ENCODE measurements around the gene RC3H2.

RC3H2 gene

GRCh38 chr9:122940749-122941581 lies 35.8 kb upstream of the RC3H2 start, which contains the start of gene RABGAP1:
Gene RABGAP1 (plus strand): TSS chr9:122941020. CDS start chr9:122957060, 16,040 bp downstream.
- Histone ChIP-seq H3K9me3 (ENCODE audit: control insufficient read depth, insufficient read depth, low read length) (no peaks in the 10 kb centered on the region), H3K27me3 (ENCODE audit: control insufficient read depth, insufficient read depth, low read length) (no peaks in the 10 kb centered on the region), H3K9ac (ENCODE audit: low read depth, low read length) (peak within 1 kb of the TSS; percentile 85), H3K4me1 (ENCODE audit: control insufficient read depth, insufficient read depth, low read length) (peaks cover 12% of the 10 kb centered on the region), H3K27ac (ENCODE audit: low read depth, low read length) (peak within 1 kb of the TSS; percentile 98), H3K36me3 (ENCODE audit: control insufficient read depth, insufficient read depth, low read length) (peaks cover 38% of the 10 kb centered on the region), H3K4me3 (ENCODE audit: low read depth, low read length) (peak within 1 kb of the TSS; percentile 83)

- H3K9ac ChIP-seq (ENCODE audit: low read depth, low read length): peak overlapping the region; percentile 69
- H3K4me3 ChIP-seq (ENCODE audit: low read depth, low read length): peak overlapping the region; percentile 62
- peaks cover 37% of the 10 kb centered on the region for H3K36me3 ChIP-seq (ENCODE audit: control insufficient read depth, insufficient read depth, low read length)
- peaks cover 11% of the 10 kb centered on the region for H3K4me1 ChIP-seq (ENCODE audit: control insufficient read depth, insufficient read depth, low read length)
- H3K27ac ChIP-seq (ENCODE audit: low read depth, low read length): peak overlapping the region; percentile 87
- H3K27me3 ChIP-seq (ENCODE audit: control insufficient read depth, insufficient read depth, low read length): no peaks in the 10 kb centered on the region
- H3K9me3 ChIP-seq (ENCODE audit: control insufficient read depth, insufficient read depth, low read length): no peaks in the 10 kb centered on the region
Measured at GRCh38 chr9:122940454-122940748, 35.2 kb upstream of the RC3H2 start.

GRCh38 chr9:122939601-122940000 lies 34.4 kb upstream of the RC3H2 start:
- H3K27ac ChIP-seq (ENCODE audit: low read depth, low read length): peak overlapping the region; percentile 5
- no peaks in the 10 kb centered on the region for H3K9me3 ChIP-seq (ENCODE audit: control insufficient read depth, insufficient read depth, low read length)
- peaks cover 7% of the 10 kb centered on the region for H3K4me1 ChIP-seq (ENCODE audit: control insufficient read depth, insufficient read depth, low read length)
- peaks cover 33% of the 10 kb centered on the region for H3K36me3 ChIP-seq (ENCODE audit: control insufficient read depth, insufficient read depth, low read length)
- no peak overlapping the region for H3K9ac ChIP-seq (ENCODE audit: low read depth, low read length)
- no peaks in the 10 kb centered on the region for H3K27me3 ChIP-seq (ENCODE audit: control insufficient read depth, insufficient read depth, low read length)
- no peak overlapping the region for H3K4me3 ChIP-seq (ENCODE audit: low read depth, low read length)

- peaks cover 29% of the 10 kb centered on the region for H3K36me3 ChIP-seq (ENCODE audit: control insufficient read depth, insufficient read depth, low read length)
- no peak overlapping the region for H3K27ac ChIP-seq (ENCODE audit: low read depth, low read length)
- no peak overlapping the region for H3K4me3 ChIP-seq (ENCODE audit: low read depth, low read length)
- H3K9me3 ChIP-seq (ENCODE audit: control insufficient read depth, insufficient read depth, low read length): no peaks in the 10 kb centered on the region
- H3K9ac ChIP-seq (ENCODE audit: low read depth, low read length): no peak overlapping the region
- no peaks in the 10 kb centered on the region for H3K27me3 ChIP-seq (ENCODE audit: control insufficient read depth, insufficient read depth, low read length)
- H3K4me1 ChIP-seq (ENCODE audit: control insufficient read depth, insufficient read depth, low read length): peaks cover 11% of the 10 kb centered on the region
Measured at GRCh38 chr9:122936883-122937282, 31.7 kb upstream of the RC3H2 start.

GRCh38 chr9:122936464-122936863 lies 31.3 kb upstream of the RC3H2 start:
- Histone ChIP-seq H3K9ac (ENCODE audit: low read depth, low read length) (no peak overlapping the region), H3K27me3 (ENCODE audit: control insufficient read depth, insufficient read depth, low read length) (no peaks in the 10 kb centered on the region), H3K27ac (ENCODE audit: low read depth, low read length) (no peak overlapping the region), H3K4me3 (ENCODE audit: low read depth, low read length) (no peak overlapping the region), H3K9me3 (ENCODE audit: control insufficient read depth, insufficient read depth, low read length) (no peaks in the 10 kb centered on the region), H3K36me3 (ENCODE audit: control insufficient read depth, insufficient read depth, low read length) (peaks cover 29% of the 10 kb centered on the region), H3K4me1 (ENCODE audit: control insufficient read depth, insufficient read depth, low read length) (peaks cover 11% of the 10 kb centered on the region)

- Histone ChIP-seq H3K36me3 (ENCODE audit: control insufficient read depth, insufficient read depth, low read length) (peaks cover 11% of the 10 kb centered on the region), H3K4me1 (ENCODE audit: control insufficient read depth, insufficient read depth, low read length) (peaks cover 15% of the 10 kb centered on the region), H3K27ac (ENCODE audit: low read depth, low read length) (peak within 1 kb of the TSS; percentile 91), H3K4me3 (ENCODE audit: low read depth, low read length) (peak within 1 kb of the TSS; percentile 85), H3K27me3 (ENCODE audit: control insufficient read depth, insufficient read depth, low read length) (no peaks in the 10 kb centered on the region), H3K9ac (ENCODE audit: low read depth, low read length) (peak within 1 kb of the TSS; percentile 86), H3K9me3 (ENCODE audit: control insufficient read depth, insufficient read depth, low read length) (no peaks in the 10 kb centered on the region)
Measured at GRCh38 chr9:122931226-122932121, 26.3 kb upstream of the RC3H2 start, which contains the start of gene ZBTB26. Gene ZBTB26 (minus strand): TSS chr9:122931512. CDS start chr9:122919934, 11,578 bp downstream.

- peak overlapping the region; percentile 86 for H3K9ac ChIP-seq (ENCODE audit: low read depth, low read length)
- H3K27me3 ChIP-seq (ENCODE audit: control insufficient read depth, insufficient read depth, low read length): no peaks in the 10 kb centered on the region
- H3K36me3 ChIP-seq (ENCODE audit: control insufficient read depth, insufficient read depth, low read length): peaks cover 6% of the 10 kb centered on the region; the same call in 1 of the 2 replicates
- H3K4me1 ChIP-seq (ENCODE audit: control insufficient read depth, insufficient read depth, low read length): peaks cover 15% of the 10 kb centered on the region
- H3K9me3 ChIP-seq (ENCODE audit: control insufficient read depth, insufficient read depth, low read length): no peaks in the 10 kb centered on the region
- peak overlapping the region; percentile 85 for H3K4me3 ChIP-seq (ENCODE audit: low read depth, low read length)
- peak overlapping the region; percentile 91 for H3K27ac ChIP-seq (ENCODE audit: low read depth, low read length)
Measured at GRCh38 chr9:122930541-122931225, 25.5 kb upstream of the RC3H2 start.

GRCh38 chr9:122929796-122930354 lies 24.7 kb upstream of the RC3H2 start:
- 0 out of 2 replicates have a peak overlapping the region, but pooled peaks have one; percentile 24 for H3K9ac ChIP-seq (ENCODE audit: low read depth, low read length)
- H3K36me3 ChIP-seq (ENCODE audit: control insufficient read depth, insufficient read depth, low read length): peaks cover 6% of the 10 kb centered on the region; the same call in 1 of the 2 replicates
- peak overlapping the region; percentile 85 for H3K4me3 ChIP-seq (ENCODE audit: low read depth, low read length)
- H3K4me1 ChIP-seq (ENCODE audit: control insufficient read depth, insufficient read depth, low read length): peaks cover 15% of the 10 kb centered on the region
- no peak overlapping the region for H3K27ac ChIP-seq (ENCODE audit: low read depth, low read length)
- no peaks in the 10 kb centered on the region for H3K27me3 ChIP-seq (ENCODE audit: control insufficient read depth, insufficient read depth, low read length)
- H3K9me3 ChIP-seq (ENCODE audit: control insufficient read depth, insufficient read depth, low read length): no peaks in the 10 kb centered on the region

- Histone ChIP-seq H3K9me3 (ENCODE audit: control insufficient read depth, insufficient read depth, low read length) (no peaks in the 10 kb centered on the region), H3K36me3 (ENCODE audit: control insufficient read depth, insufficient read depth, low read length) (peaks cover 15% of the 10 kb centered on the region), H3K4me1 (ENCODE audit: control insufficient read depth, insufficient read depth, low read length) (peaks cover 20% of the 10 kb centered on the region), H3K9ac (ENCODE audit: low read depth, low read length) (no peak overlapping the region), H3K27me3 (ENCODE audit: control insufficient read depth, insufficient read depth, low read length) (no peaks in the 10 kb centered on the region), H3K4me3 (ENCODE audit: low read depth, low read length) (no peak overlapping the region), H3K27ac (ENCODE audit: low read depth, low read length) (no peak overlapping the region)
Measured at GRCh38 chr9:122923947-122924346, 18.8 kb upstream of the RC3H2 start.

- Histone ChIP-seq H3K4me1 (ENCODE audit: control insufficient read depth, insufficient read depth, low read length) (peaks cover 20% of the 10 kb centered on the region), H3K27ac (ENCODE audit: low read depth, low read length) (peak overlapping the region; percentile 2), H3K9ac (ENCODE audit: low read depth, low read length) (no peak overlapping the region), H3K36me3 (ENCODE audit: control insufficient read depth, insufficient read depth, low read length) (peaks cover 21% of the 10 kb centered on the region), H3K27me3 (ENCODE audit: control insufficient read depth, insufficient read depth, low read length) (no peaks in the 10 kb centered on the region), H3K4me3 (ENCODE audit: low read depth, low read length) (0 out of 2 replicates have a peak overlapping the region, but pooled peaks have one; percentile 11), H3K9me3 (ENCODE audit: control insufficient read depth, insufficient read depth, low read length) (no peaks in the 10 kb centered on the region)
Measured at GRCh38 chr9:122922713-122923112, 17.6 kb upstream of the RC3H2 start.
